SKM-1 (cell line): ENCODE measurements around the gene ZNF846.
A peak's percentile ranks its signal among the peaks of the same experiment; 100 is the strongest.
"Not testable (repeated sequence)": the region's sequence is repeated elsewhere in the genome, so short reads cannot be mapped to it uniquely, and the experiment has no call there.

Experiments
- DNase-seq: peaks from one replicate; lab custom pipeline; 2025; ENCODE audit not compliant: unreplicated experiment; lab: John Stamatoyannopoulos, UW

The ZNF846 gene

DNA sequence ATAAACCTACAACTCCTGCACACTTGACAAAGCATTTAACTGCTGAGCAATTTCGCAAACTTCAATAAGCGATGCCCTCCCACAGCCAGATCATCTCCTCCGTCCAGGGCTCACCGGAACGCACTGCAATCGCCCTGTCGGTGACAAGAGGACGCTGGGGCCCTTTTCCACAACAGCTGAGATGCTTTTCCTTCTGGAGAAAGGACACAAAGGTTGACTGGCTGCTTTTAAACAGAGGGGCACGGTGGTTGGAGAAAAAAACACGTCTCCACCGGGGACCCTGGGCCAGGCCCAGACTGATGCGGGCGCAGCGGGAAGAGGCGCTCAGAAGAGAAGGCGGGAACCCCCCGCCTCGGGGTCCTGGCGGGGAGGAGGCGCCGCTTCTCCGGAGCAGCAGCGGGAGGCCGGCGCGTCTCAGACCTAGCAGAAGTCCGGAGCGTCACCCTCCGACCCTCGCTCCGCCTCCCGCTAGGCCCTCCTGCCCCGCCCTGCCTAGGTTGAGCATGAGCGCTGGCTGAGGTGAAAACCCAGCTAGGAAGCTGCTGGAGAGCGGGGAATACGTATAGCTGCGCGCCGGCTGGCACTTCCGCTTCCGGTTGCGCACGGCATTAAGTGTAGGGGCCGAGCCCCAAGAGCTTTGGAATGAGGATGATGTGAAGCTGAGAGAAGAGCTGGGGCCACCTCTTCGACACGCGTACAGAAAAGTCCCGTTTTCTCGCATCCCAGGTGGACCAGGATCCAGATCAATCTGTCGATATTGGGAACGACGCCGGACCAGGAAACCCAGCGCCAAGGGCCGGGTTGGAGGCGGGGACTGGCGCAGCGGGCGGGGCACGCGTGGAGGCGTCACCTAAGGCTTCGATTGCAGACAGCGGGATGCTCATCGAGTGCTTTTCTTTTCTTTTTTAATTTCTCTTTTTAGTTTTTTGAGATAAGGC, at the start of gene ZNF846:
ZNF846 (minus strand) TSS at position 564 of the 938 bp plus-strand sequence. CDS start 3,788 bp downstream, outside the sequence.
- peak; percentile 90 for DNase-seq

DNA sequence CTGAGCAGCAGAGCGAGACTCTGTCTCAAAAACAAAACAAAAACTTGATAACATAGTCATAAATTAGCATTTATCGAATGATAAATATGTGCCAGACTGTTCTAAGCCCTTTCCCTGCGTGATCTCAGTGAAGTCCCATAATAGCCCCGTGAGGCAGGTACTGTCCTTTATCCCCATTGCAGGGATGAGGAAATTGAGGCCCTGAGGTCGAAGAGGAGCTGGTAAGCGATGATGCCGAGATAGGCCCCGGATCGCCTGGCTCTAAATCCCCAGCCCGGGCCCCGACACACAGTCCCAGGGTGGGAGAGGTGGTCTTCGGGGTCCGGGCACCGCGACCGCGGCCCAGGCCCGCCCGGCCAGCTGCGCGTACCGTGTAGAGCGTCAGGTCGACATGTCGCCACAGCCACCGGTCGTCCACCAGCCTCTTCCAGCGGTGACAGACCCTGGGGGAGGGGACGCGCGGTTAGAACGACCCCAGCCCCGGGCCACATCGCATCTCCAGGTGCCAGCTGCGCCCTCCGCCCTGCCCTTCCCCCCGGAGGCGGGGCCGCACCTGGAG, 49.7 kb upstream of the ZNF846 start:
- DNase-seq, result no peak

DNA sequence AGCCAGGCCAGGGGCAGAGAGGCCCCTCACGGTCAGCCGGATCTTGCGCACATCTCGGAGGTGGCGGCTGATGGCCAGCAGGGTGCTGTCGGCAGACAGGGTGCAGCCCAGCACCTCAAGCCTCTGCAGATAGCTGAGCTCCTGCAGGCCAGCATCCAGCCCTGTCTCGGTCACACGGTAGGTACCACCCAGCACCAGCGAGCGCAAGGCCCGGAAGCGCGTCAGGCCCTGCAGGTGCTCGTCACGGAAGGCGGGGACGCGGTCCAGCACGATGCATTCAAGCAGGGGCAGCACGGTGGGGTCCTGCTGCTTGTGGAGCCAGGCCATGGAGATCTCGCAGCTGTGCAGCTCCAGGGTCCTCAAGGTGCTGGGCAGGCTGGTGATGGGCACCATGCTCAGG, 42.6 kb upstream of the ZNF846 start:
- DNase-seq, result no peak

- DNase-seq, result no peak
These were observed 40.6 kb upstream of the ZNF846 start for GRCh38 chr19:9808855-9809824.

DNA sequence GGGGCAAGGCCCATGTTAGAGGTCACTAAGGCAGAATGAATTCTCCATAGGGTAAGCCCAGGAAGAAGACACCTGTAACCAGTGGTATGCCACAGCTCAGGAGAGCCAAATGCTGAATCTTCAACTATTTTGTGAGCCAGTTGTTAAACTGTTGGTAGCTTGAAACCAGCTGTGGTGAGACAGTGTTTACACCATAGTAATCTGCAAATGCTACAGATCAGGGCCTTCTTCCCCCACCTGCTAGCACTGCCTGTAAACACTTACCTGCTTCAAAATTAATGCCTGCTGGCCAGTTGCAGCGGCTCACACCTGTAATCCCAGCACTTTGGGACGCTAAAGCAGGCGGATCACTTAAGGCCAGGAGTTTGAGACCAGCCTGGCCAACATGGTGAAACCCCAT, 38.3 kb upstream of the ZNF846 start:
- no peak for DNase-seq

DNA sequence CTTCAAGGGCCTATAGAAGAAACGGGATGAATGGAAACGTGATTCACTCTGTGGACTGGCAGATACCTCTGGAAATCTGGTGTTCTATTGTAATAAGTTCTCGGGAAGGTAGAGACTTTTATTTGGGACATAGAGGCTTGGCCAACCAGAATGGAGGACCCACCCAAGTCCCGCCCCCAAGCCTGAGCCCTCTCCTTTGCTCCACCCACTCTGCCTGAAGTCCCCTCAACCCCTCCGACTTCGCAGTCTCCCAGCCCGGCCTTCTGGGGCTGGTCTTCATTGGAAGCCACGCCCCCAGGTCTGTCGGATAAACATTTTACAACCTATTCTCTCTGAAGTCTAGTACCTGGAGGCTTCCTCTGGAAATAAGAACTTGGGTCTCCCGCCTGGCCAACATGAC, 33.4 kb upstream of the ZNF846 start:
- DNase-seq, result no peak

- no peak for DNase-seq
These were observed 30.6 kb upstream of the ZNF846 start for GRCh38 chr19:9799162-9799561.

GRCh38 chr19:9797871-9798270, 29.3 kb upstream of the ZNF846 start:
- DNase-seq, result no peak

- peak; percentile 88 for DNase-seq
These were observed 27.7 kb upstream of the ZNF846 start for GRCh38 chr19:9796113-9796773.

DNA sequence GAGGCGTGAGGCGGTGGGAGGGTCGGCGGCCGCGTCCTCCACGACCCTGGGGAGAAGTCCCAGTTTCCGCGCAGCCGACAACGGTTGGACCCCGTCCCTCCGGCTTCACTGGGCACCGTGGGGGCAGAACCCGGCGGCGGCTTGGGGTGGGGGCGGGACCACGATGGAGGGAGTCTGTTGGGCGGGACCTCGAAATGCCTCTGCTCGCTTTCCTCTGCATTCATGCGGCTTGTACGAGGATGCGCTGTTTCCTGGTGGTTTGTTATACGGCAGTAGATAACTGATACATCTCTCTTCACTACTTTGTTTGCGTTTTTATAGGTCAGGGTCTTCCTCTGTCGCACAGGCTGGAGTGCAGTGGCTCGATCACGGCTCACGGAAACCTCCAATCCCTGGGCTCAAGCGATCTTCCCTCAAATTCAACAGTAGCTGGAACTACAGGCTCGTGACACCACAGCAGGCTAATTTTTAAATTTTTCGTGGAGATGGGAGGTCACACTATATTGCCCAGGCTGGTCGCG, 24.6 kb upstream of the ZNF846 start:
- no peak for DNase-seq

DNA sequence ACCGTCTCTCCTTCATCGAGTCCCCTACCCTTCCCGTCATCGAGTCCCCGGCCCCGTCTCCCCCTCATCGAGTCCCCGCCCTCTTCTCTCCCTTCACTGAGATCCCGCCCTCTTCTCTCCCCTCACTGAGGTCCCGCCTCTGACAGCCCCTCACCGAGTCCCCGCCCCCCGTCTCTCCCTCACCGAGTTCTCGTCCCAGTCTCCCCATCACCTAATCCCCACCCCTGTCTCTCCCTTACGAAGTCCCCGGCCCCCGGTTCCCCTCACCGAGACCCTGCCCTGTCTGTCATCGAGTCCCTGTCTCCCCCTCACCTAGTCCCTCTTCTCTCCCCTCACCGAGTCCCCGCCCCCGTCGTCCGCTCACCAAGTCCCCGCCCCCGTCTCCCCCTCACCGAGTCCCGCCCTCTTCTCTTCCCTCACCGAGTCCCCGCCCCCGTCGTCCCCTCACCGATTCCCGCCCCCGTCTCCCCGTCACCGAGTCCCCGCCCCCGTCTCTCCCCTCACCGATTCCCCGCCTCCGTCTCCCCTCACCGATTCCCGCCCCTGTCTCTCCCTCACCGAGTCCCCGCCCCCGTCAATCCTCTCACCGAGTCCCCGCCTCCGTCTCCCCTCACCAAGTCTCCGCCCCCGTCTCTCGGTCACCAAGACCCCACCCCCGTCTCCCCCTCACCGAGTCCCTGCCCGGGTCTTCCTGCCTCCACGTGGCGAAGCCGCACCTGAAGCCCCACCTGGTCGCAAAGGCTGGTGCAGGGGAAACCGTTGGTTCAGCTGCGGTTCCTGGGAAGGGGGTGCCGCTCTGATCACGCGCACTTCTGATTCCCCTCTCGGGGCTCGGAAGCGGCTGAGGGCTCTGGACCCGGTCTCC, 23.9 kb upstream of the ZNF846 start:
- DNase-seq, result peak; percentile 93

DNA sequence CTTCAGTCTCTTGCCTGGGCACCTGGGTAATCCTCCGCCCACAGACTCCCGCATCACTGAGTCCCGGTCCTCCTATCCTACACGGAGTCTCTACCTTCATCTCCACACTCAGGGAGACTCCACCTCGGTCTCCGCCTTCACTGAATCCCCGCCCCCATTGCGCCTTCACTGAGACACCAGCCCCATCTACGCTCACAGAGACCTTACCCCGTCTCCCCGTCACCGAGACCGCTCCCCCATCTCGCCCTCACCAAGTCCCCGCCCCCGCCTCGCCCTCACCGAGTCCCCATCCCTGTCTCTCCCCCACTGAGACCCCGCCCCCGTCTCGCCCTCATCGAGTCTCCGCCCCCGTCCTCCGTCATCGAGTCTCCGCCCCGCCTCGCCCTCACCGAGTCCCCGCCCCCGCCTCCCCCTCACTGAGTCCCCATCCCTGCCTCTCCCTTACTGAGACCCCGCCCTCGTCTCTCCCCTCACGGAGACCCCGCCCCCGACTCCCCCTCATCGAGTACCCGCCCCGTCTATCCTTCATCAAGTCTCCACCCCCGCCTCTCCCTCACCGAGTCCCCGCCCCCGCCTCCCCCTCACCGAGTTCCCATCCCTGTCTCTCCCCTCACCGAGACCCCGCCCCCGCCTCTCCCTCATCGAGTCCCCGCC, 23.1 kb upstream of the ZNF846 start:
- DNase-seq, result peak; percentile 84

GRCh38 chr19:9791073-9791367, 22.5 kb upstream of the ZNF846 start:
- not testable (repeated sequence) for DNase-seq

- not testable (repeated sequence) for DNase-seq
These were observed 21.0 kb upstream of the ZNF846 start for GRCh38 chr19:9789579-9789978.

DNA sequence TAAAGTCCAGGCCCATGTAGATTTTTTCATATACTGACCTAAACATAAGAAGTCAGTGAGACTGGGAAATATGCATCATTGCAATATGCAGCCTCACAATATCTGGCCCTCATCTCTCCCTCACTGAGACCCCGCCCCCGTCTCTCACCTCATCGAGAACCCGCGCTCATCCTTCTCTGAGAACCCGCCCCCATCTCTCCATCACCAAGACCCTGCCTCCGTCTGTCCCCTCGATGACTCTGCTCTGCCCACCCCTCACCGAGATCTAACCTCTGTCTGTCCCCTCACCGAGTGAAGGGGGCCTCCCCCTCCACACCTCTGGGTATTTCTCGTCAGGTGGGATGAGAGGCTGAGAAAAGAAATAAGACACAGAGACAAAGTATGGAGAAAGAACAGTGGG, 20.5 kb upstream of the ZNF846 start:
- DNase-seq, result no peak

DNA sequence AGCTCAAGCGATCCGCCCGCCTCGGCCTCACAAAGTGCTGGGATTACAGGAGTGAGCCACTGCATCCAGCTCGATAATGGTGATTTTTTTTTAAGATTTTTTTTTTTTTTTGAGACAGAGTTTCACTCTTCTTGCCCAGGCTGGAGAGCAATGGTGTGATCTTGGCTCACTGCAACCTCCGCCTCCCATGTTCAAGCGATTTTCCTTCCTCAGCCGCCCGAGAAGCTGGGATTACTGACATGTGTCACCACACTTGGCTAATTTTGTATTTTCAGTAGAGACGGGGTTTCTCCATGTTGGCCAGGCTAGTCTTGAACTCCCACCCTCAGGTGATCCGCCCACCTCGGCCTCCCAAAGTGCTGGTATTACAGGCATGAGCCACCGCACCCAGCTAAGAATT, 20.1 kb upstream of the ZNF846 start:
- not testable (repeated sequence) for DNase-seq

DNA sequence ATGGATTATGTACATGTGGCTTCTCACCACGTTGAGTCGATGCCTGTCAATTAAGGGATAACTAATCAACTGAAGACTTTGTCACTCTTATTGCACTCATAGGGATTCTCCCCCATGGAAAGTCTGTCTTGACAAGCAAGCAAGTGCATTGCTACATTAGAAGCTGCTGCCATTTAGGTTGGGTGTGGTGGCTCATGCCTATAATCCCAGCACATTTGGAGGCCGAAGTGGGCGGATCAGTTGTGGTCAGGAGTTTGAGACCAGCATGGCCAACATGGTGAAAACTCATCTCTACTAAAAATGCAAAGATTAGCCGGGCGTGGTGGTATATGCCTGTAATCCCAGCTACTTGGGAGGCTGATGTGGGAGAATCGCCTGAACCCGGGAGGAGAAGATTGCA, 18.3 kb upstream of the ZNF846 start:
- no peak for DNase-seq

- DNase-seq, result no peak
These were observed 17.8 kb upstream of the ZNF846 start for GRCh38 chr19:9786342-9786741.
